Activated CD4-positive, alpha-beta T cell treated with anti-CD3 and anti-CD28 coated beads, Interleukin-2, amount 50 U/mL, for 1 hour (primary cell): ENCODE results near the gene PTH2.
"Not testable (repeated sequence)": the region's sequence is repeated elsewhere in the genome, so short reads cannot be mapped to it uniquely, and the experiment has no call there.

Source experiments
- DNase-seq: peaks from one replicate; pipeline ENCODE4 v3.0.0-alpha.2; 2020

Gene PTH2, protein sequence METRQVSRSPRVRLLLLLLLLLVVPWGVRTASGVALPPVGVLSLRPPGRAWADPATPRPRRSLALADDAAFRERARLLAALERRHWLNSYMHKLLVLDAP

DNA sequence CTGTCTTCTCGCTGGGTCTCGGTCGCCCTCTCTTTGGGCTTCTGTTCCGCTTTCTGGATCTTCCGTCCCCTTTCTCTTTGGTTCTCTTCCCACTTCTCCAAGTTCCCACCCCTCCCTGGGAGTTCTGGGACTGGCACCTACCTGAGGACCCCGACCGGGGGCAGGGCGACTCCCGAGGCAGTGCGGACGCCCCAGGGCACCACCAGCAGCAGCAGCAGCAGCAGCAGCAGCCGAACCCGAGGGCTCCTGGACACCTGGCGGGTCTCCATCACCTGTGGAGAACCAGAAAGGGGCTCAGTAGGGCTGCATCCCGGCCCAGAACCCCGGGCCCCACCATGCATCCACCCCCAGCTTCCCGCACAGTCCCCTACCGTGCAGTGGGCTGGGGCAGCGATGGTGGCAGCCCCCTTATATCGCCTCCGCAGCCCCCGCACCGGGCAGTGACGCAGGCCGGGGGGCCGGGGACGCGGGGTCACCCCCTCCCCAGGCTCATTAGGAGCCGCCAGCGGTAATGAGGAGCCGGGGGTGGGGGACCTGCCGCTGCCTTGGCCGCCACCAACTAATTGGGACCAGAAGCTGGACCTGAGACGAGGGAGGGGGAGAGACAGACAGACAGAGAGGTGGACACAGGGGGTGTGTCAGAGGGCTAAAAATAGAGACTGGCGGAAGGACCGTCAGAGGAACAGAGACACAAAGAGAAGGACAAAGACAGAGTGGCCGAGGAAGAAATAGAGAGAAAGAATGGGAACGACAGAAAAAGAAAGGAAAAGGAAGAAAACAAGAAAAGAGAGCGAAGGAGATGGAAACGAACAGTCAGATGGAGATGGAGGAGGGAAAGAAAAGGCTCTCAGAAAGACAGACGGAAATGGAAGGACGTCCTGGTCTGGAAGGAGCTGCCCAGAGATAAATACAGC lies at the start of gene PTH2:
PTH2 (minus strand) TSS at position 371 of the 914 bp plus-strand sequence; CDS start at position 269, 102 bp downstream.
- DNase-seq = no peak

DNA sequence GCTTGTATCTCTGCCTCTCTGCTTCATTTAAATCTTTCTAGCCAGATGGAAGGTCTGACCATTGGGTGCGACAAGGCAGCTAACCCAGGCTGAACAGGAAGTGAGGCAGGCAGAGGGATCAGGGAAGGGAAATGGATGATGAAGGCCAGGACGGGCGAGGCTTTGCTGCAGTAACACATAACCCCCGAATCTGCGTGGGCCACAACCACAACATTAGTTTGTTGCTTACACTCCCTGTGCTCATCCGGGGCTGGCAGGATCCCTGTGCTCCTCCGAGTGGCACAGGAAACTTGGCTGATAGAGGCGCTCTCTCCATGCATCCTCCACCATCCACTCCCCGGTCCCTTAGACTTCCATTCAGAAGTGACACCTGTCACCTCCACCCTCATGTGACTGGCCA lies 49.7 kb upstream of the PTH2 start:
- no peak for DNase-seq

DNA sequence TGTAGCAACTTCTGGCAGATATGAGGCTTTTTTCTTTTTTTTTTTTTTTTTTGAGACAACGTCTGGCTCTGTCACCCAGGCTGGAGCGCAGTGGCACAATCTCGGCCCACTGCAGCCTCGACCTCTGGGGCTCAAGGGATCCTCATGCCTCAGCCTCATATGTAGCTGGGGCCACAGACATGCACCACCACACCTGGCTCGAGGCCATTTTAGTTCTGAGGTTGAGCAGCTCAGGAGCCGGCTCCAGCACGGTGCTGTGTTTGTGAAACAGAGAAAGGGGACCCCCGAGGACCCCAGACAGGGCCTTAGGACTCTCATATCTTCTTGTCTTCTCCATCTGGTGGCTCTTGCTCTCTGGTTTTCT lies 47.4 kb upstream of the PTH2 start:
- DNase-seq = no peak

DNA sequence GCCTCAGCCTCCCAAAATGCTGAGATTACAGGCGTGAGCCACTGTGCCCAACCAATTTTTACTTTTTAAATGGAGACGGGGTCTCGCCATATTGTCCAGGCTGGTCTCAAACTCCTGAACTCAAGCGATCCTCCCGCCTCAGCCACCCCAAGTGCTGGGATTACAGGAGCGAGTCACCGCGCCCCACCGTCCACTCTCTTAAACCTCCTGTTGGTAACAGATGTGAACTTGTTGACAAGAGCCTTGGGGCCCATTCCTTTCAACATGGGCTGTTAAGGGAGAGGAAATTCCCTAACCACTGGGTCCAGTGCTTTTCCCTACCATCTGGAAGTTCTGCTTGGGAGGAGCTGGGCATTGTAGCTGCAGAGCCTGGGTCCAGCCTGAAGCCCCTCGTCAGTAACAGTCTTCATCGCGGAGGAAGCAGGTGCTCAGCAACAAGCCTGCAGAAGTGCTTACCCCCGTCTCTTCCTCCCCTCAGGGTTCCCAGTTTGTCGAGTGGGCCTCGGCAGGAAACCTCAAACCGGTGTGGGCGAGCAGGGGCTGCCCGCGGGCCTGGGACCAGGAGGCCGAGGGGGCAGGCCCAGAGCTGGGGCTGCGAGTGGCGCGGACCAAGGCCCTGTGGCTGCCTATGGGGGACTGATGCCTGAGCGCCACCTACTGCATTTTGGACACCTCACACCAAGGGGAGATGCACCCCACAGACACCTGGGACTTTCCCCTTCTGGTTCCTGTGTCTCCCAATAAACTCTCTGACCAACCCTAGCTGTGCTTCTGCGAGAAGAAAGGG lies 46.8 kb upstream of the PTH2 start:
- peak; percentile 67 for DNase-seq

DNA sequence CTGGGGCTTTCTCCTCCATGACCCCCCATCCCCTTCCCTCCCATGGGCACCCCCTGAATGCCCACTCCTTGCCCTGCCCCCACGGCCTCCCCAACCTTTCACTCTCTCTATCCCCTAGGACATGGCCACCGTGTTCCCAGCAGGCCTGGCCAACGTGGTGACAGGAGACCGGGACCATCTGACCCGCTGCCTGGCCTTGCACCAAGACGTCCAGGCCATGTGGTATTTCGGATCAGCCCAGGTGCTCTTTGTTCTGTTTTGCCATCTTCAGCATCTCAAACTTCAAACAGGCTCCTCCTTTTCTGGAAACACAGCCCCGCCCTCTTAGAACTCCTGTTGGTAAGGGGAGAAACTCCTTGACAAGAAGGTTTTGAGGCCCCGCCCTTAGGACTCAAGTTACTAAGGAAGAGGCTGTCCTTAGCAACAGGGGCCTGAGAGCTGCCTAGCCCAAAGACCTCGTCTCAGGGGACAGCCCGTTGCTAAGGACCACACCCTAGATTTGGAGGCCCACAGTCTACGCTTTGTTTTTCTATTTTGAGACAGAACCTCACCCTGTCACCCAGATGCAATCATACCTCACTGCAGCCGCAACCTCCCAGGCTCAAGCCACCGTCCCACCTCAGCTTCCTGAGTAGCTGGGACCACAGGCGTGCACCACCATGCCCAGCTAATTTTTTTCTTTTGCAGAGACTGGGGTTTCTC lies 45.7 kb upstream of the PTH2 start:
- DNase-seq = peak; percentile 89

DNA sequence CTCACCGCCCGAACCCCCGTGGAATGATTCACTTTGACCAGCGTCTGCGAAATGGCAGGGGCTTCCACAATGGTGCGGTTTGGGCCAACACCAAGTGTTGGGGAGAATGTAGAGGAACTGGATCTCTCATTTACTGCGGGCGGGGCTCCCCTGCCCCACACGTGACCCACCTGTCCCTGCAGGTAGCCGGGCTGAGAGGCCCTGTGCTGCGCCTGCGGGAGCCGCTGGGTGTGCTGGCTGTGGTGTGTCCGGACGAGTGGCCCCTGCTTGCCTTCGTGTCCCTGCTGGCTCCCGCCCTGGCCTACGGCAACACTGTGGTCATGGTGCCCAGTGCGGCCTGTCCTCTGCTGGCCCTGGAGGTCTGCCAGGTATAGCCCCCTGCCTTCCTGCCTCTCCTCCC lies 45.0 kb upstream of the PTH2 start:
- DNase-seq = no peak

DNA sequence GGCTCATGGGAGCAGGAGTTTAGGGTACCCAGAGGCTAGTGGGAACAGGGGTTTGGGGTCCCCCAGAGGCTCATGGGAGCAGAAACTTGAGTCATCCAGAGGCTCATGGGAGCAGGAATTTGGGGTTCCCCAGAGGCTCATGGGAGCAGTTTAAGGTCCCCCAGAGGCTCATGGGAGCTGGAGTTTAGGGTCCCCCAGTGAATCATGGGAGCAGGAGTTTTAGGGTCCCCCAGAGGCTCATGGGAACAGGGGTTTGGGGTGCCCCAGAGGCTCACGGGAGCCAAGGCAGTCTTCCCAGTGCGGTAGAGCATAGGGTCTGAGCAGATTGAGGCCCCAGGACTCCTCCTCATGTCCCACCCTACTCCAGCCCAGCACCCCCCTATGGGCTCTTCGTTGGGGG lies 42.1 kb upstream of the PTH2 start:
- no peak for DNase-seq

DNA sequence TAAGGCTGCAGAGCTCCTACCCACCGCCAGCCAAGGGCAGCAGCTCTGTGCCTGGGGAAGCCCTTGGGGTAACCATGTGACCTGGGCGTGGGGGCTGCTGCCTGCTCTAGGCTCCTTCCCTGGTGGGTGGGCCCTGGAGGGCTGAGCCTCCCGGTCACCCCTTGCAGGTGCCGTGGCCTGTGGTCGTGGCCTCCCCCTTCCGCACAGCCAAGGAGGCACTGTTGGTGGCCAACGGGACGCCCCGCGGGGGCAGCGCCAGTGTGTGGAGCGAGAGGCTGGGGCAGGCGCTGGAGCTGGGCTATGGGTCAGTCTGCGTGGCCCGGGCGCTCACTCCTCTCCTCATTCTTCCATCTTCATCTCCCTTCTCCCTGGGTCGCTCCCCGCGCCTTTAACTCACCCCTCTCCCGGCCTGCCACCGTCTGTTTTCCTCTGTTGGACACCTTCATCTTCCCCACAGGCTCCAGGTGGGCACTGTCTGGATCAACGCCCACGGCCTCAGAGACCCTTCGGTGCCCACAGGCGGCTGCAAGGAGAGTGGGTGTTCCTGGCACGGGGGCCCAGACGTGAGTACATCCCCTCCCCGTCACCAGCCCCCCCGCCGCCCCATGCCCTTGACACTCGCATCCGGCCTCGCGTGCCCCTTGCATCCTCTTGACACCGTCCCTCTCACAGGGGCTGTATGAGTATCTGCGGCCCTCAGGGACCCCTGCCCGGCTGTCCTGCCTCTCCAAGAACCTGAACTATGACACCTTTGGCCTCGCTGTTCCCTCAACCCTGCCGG lies 40.9 kb upstream of the PTH2 start:
- no peak for DNase-seq

DNA sequence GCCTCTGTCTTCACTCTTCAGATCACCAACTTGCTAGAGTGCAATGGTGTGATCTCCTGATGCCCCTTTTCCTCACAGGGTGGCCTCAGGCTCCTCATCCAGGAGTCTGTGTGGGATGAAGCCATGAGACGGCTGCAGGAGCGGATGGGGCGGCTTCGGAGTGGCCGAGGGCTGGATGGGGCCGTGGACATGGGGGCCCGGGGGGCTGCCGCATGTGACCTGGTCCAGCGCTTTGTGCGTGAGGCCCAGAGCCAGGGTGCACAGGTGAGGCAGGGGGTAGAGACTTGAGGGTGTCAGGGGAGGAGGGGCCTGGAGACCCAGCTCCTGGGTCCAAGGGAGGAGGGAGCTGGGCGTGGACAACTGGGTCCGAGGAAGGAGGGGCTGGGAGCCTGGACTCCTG lies 39.3 kb upstream of the PTH2 start:
- DNase-seq = no peak

DNA sequence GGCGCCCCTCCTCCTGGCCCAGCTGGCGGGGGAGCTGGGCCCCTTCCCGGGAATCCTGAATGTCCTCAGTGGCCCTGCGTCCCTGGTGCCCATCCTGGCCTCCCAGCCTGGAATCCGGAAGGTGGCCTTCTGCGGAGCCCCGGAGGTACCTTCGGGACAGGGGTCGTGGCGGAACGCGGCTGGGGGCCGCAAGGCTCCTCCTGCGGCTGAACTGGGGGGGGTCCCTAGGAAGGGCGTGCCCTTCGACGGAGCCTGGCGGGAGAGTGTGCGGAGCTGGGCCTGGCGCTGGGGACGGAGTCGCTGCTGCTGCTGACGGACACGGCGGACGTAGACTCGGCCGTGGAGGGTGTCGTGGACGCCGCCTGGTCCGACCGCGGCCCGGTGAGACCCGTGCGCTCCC lies 38.4 kb upstream of the PTH2 start:
- DNase-seq = no peak

DNA sequence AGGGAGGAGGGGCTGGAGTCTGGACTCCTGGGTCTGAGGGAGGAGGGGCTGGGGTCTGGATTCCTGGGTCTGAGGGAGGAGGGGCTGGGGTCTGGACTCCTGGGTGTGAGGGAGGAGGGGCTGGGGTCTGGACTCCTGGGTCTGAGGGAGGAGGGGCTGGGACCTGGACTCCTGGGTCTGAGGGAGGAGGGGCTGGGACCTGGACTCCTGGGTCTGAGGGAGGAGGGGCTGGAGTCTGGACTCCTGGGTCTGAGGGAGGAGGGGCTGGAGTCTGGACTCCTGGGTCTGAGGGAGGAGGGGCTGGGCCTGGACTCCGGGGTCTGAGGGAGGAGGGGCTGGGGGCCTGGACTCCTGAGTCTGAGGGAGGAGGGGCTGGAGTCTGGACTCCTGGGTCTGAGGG lies 37.9 kb upstream of the PTH2 start:
- not testable (repeated sequence) for DNase-seq

DNA sequence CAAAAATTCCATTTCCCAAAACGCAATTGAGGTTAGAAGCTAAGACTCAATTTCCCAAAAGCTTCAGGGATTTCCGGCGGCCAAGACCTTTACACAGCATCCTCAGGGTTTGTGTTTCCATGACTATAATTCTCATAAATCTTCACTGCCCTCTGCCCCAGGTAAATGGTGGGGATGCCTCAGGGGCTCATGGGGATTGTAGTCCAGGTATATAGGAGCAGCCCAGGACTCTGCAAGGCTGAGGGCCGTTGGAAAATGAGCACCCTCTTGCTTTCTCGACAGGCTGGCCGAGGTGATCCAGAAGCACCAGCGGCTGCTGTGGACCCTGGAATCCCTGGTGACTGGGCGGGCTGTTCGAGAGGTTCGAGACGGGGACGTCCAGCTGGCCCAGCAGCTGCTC lies 36.1 kb upstream of the PTH2 start:
- no peak for DNase-seq

DNA sequence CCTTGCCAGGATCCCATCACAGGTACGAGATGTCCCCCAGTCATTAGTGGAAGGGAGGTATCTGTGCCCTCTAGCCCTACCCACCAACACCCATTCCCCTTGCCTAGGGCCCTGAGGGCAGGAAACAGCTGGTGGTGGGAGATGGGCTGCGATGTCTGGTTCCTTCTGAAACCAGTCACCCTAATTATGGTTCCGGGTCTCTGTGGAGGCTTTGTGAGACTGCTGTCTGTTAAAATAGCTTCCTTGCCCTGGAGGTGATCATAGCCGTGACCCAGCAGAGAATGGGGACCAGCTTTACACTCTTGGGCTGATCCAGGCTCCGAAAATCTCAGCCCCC lies 35.3 kb upstream of the PTH2 start:
- DNase-seq = no peak

DNA sequence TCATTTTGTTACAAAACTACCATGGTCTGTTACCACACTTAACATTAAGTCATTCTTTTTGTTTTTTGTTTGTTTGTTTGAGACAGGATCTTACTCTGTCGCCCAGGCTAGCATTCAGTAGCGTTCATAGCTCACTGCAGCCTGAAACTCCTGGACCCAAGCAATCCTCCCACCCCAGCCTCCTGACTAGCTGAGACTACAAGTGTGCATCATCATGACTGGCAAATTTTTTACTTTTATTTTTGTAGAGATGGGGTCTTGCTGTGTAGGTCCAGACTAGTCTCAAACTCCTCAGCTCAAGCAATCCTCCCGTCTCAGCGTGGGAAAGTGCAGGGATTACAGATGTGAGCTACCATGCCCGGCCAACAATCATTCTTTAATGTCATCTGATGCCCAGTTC lies 33.1 kb upstream of the PTH2 start:
- DNase-seq = no peak

DNA sequence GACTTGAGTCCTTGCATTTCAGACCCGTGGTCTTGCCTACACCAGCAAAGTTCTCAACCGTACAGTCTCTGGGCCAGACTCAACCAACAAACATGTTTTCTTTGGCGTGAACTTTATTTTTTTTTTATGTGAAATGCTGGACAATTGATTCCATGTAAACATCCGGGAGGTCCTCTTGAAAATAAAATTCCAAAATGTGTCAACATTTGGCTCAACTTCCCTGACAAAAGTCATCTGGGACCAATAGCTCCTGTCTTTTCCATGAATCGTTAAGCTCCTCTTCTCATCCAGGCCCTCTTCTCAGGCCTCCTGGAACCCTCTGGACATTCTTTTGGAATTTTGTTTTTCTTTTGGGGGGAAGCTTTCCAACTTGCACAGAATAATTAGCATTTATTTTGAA lies 32.5 kb upstream of the PTH2 start:
- no peak for DNase-seq

DNA sequence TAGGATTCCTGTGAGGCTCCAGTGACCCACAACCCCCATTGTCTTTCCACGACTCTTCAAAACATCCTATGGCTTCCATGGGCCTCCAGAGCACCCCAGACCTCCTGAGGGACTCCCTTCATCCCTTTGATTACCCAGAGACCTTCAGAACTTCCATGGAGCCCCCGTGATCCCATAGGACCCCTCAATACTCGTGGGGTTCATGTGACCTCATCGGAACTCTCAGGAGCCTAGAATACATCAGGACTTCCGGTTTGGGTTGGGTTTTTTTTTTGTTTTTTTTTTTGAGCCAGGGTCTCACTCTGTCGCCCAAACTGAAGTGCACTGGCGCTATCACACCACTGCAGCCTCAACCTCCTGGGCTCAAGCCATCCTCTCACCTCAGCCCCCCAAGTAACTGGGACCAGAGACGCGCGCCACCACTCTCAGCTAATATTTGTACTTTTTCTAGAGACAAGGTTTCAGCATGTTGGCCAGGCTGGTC lies 30.6 kb upstream of the PTH2 start:
- DNase-seq = no peak

DNA sequence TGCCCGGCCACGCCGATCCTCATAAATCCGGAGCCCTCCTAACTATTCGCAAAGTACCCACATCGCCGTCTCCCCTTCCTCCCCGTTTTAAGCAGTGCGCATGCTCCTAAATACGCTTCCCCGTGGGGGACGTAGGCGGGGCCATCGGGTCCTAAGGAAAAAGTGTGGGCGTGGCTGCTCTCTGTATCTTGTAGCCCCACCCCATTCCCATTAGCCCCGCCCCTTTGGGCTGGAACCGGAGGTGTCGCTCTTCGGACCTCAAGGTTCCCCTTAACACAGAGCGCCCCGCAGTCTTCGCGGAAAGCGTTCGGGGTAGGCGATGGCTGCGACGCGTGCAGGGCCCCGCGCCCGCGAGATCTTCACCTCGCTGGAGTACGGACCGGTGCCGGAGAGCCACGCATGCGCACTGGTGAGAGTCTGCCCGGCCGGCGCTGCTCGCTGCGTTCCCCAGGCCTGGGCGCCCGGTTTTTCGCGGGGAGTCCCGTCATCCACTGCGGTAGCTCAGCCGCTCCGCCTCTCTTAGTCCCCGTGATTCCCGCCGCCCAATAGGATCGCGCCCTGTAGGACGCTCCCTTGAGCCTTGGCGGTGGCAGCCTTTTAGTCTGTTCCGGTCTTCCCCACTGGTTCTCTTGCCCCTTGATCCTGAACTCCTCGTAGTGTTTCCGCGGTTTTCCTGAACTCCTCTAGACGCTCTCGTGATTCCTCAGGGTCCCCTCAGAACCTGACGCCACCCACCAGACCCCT lies 29.9 kb upstream of the PTH2 start, which contains the start of gene ALDH16A1:
ALDH16A1 (plus strand) TSS at position 213 of the 744 bp plus-strand sequence; CDS start at position 320, 107 bp downstream.
- peak; percentile 97 for DNase-seq

DNA sequence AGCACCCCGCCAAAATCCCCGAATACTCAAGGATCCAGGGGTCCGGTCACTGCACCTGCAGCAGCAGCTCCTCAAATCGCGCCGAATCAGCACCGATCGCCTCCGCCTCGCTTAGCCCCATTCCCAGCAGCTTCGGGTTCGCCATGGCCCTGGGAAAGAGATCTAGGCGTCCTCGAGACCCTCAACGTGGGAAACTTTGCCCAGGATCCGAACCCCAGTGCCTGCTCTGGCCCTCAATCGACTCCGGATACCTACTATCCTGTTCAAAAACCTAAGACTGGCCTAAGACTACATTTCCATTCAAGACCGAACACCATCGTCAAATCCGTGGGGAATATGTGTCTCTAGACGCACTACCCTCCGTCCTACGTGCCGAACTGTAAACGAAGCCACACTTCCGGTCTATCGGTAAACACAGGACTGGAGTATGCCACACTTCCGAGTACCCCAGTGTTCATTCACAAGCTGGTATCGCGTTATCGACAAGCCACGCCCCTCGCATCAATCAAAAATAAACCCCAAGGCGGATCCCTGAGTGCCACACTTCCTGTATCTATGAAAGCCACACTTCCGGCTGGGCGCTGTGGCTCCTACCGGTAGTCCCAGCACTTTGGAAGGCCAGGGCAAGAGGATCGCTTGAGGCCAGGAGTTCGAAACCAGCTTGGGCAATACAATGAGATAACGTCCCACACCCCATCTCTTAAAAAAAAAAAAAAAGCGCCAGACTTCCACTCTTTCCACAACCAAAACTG lies 28.4 kb upstream of the PTH2 start, which contains the start of gene PIH1D1:
PIH1D1 (minus strand) TSS at position 385 of the 752 bp plus-strand sequence; CDS start at position 145, 240 bp downstream.
- DNase-seq = peak; percentile 91

DNA sequence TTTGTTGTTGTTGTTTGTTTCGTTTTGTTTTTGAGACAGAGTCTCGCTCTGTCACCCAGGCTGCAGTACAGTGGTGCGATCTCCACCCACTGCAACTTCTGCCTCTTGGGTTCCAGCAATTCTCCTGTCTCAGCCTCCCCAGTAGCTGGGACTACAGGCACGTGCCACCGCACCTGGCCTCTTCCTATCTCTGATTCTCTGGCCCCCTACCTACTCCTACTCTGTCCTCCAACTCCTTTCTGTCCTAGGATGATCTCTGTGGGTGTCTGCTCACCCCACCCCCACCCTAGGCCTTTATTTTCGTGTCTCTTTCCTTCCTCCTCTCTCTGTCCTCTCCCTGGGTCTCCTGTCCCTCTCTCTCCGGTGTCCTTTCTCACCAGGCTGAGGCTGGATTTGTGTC lies 27.2 kb upstream of the PTH2 start:
- no peak for DNase-seq

DNA sequence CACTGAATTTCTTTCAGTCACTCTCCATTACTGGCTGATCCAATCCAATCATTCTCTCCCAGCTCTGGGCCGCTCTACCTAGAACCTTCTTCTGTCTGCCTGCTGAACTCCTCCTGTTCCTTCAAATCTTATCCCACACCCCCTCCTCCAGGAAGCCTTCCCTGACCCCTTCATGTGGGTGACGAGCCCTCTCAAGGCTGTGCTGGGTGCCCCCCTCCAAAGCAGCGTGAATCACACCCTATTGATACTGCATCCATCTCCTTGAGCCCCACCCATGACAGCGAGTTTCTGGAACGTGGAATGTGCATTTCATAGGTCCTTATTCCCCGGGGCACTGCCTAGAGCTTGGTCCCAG lies 25.2 kb upstream of the PTH2 start:
- no peak for DNase-seq
